CD4-positive, alpha-beta memory T cell (primary cell): ENCODE results near the gene NAP1L4. TPM values are rescaled to one million over a fixed set of nuclear protein-coding genes. Genes with fewer than 3 reads are reported as not detected.

ENCODE experiments used
- CTCF ChIA-PET: fragments of 350-600 bp; sonication (Branson Sonifier 250); formaldehyde crosslinking; loops from one replicate; lab custom pipeline; 2021; ENCODE audit warnings: inconsistent platforms; ENCODE audit not compliant: partially characterized antibody; lab: Charles Lee
- POLR2A ChIA-PET: fragments of 350-600 bp; sonication (Branson Sonifier 250); formaldehyde crosslinking; loops from one replicate; lab custom pipeline; 2021; ENCODE audit not compliant: partially characterized antibody; lab: Charles Lee
- DNase-seq, 5 donors: peaks; one replicate each; pipeline versions ENCODE4 v3.0.0 to v3.0.0-alpha.2; 2020 to 2022; ENCODE audit warnings: mixed read lengths in 1 of 5
- H3K27ac ChIP-seq: one replicate; pipeline ENCODE4 v1.7.0; 2013; ENCODE audit warnings: low read depth, low read length
- H3K27me3 ChIP-seq: 2 replicates; pipeline ENCODE4 v1.7.0; 2013; ENCODE audit warnings: mild to moderate bottlenecking, low read length, moderate library complexity; ENCODE audit not compliant: insufficient read depth
- H3K36me3 ChIP-seq: 2 replicates; pipeline ENCODE4 v1.7.0; 2013; ENCODE audit warnings: mild to moderate bottlenecking, low read length, moderate library complexity; ENCODE audit not compliant: insufficient read depth
- H3K4me1 ChIP-seq: 2 replicates; pipeline ENCODE4 v1.7.0; 2013; ENCODE audit warnings: mild to moderate bottlenecking, low read length, moderate library complexity; ENCODE audit not compliant: insufficient read depth
- H3K4me3 ChIP-seq, 2 donors: one replicate each; pipeline ENCODE4 v1.7.0; 2013; ENCODE audit warnings: low read length in 2 of 2, mild to moderate bottlenecking in 1 of 2
- H3K9me3 ChIP-seq, 2 donors: one replicate each; pipeline ENCODE4 v1.7.0; 2013; ENCODE audit warnings: low read length in 2 of 2, control low read depth in 1 of 2; ENCODE audit not compliant: control insufficient read depth in 1 of 2
- H3K27ac Mint-ChIP-seq, 7 donors: one replicate each; pipeline ENCODE4 v1.8.0; 2020 to 2021; ENCODE audit warnings: mixed read lengths in 7 of 7, mild to moderate bottlenecking in 6 of 7, inconsistent platforms in 3 of 7, moderate library complexity in 3 of 7
- H3K27me3 Mint-ChIP-seq, 2 donors: one replicate each; pipeline ENCODE4 v1.8.0; 2020 to 2021; ENCODE audit warnings: mixed read lengths in 2 of 2
- H3K36me3 Mint-ChIP-seq, 2 donors: one replicate each; pipeline ENCODE4 v1.8.0; 2020 to 2021; ENCODE audit warnings: mixed read lengths in 2 of 2, inconsistent platforms in 1 of 2, mild to moderate bottlenecking in 1 of 2
- H3K4me1 Mint-ChIP-seq, 4 donors: one replicate each; pipeline ENCODE4 v1.8.0; 2020 to 2021; ENCODE audit warnings: mixed read lengths in 4 of 4, mild to moderate bottlenecking in 1 of 4
- H3K4me3 Mint-ChIP-seq, 8 donors: one replicate each; pipeline ENCODE4 v1.8.0; 2020 to 2021; ENCODE audit warnings: mixed read lengths in 8 of 8, mild to moderate bottlenecking in 7 of 8, moderate library complexity in 6 of 8, inconsistent platforms in 3 of 8
- H3K9me3 Mint-ChIP-seq, 8 donors: one replicate each; pipeline ENCODE4 v1.8.0; 2020 to 2021; ENCODE audit warnings: mixed read lengths in 8 of 8, mild to moderate bottlenecking in 5 of 8, inconsistent platforms in 3 of 8, moderate library complexity in 1 of 8
- intact Hi-C: fragments of 100-400 bp; cut with micrococcal nuclease; formaldehyde crosslinking; loops from one replicate; pipeline ENCODE4 v1.15.1; 2023
- polyA plus RNA-seq, 2 donors: library from polyadenylated mRNA; unstranded; fragments of 300-500 nt; fragmentation: Illumina TruSeq; gene quantifications; one replicate each; pipeline ENCODE4 v1.2.3, GENCODE V29; 2021
- total RNA-seq, 2 experiments: library from RNA; stranded (reverse); gene quantifications; one replicate each; pipeline ENCODE4 v1.2.3, GENCODE V29; 2021

NAP1L4 gene
- total and polyA plus RNA-seq, 4 experiments from 2014 or later = 153 to 303 (median 230) TPM

GRCh38 chr11:3000032-3000961 is 8.2 kb upstream of the NAP1L4 start:
- Histone ChIP-seq H3K4me3 (no peak overlapping the region), H3K9me3 (no peaks in the 10 kb centered on the region), H3K27me3 (no peaks in the 10 kb centered on the region), H3K27ac (no peak overlapping the region), H3K4me1 (no peaks in the 10 kb centered on the region), H3K36me3 (peaks cover 50% of the 10 kb centered on the region)
- Mint-ChIP-seq H3K27me3 (no peaks in the 10 kb centered on the region), H3K36me3 (peaks cover 25 to 49% of the 10 kb centered on the region in 2 donors), H3K9me3 (no peaks in the 10 kb centered on the region), H3K4me3 (no peak overlapping the region), H3K4me1 (peaks cover 0 to 2% (median under 1%) of the 10 kb centered on the region in 4 donors), H3K27ac (peak overlapping the region in 1 of 7 donors; percentile 1)
- ChIA-PET CTCF (no interaction called here), POLR2A (interaction anchor here (1.6 to 1.8 kb wide), 2 partner anchors 11 to 14 kb away, joined by 7 to 8 read pairs; no protein-coding TSS in a partner anchor)
- intact Hi-C loops = no loop called here
- no peak for DNase-seq

GRCh38 chr11:2999464-2999998 is 7.4 kb upstream of the NAP1L4 start:
- intact Hi-C loops = no loop called here
- H3K4me1 ChIP-seq = no peaks in the 10 kb centered on the region
- Mint-ChIP-seq H3K9me3 (peaks cover 0 to 2% (median 0%) of the 10 kb centered on the region in 8 donors), H3K4me1 (peaks cover under 1 to 2% (median 2%) of the 10 kb centered on the region in 4 donors), H3K36me3 (peaks cover 25 to 46% of the 10 kb centered on the region in 2 donors), H3K4me3 (peak overlapping the region in 1 of 8 donors; percentile 8), H3K27ac (peak overlapping the region in 1 of 7 donors; percentile 3), H3K27me3 (no peaks in the 10 kb centered on the region)
- ChIA-PET CTCF (interaction anchor here (1.6 kb wide), 1 partner anchor 8 kb away, joined by 4 read pairs; no protein-coding TSS in a partner anchor), POLR2A (interaction anchor here (1.6 kb wide), 1 partner anchor 14 kb away, joined by 8 read pairs; no protein-coding TSS in a partner anchor)
- H3K27me3 ChIP-seq = no peaks in the 10 kb centered on the region
- DNase-seq = no peak
- H3K4me3 ChIP-seq = no peak overlapping the region
- H3K27ac ChIP-seq = no peak overlapping the region
- H3K9me3 ChIP-seq = no peaks in the 10 kb centered on the region
- peaks cover 44% of the 10 kb centered on the region for H3K36me3 ChIP-seq

GRCh38 chr11:2998073-2998850 is 6.1 kb upstream of the NAP1L4 start:
- H3K4me3 ChIP-seq = no peak overlapping the region
- Mint-ChIP-seq H3K4me3 (no peak overlapping the region), H3K4me1 (peaks cover 2 to 6% (median 3%) of the 10 kb centered on the region in 4 donors), H3K36me3 (peaks cover 19 to 34% of the 10 kb centered on the region in 2 donors), H3K27me3 (no peaks in the 10 kb centered on the region), H3K27ac (no peak overlapping the region), H3K9me3 (peaks cover 0 to 2% (median 0%) of the 10 kb centered on the region in 8 donors)
- CTCF ChIA-PET = interaction anchor here (0.6 to 1.6 kb wide), 3 partner anchors 9 to 23 kb away, joined by 3 to 5 read pairs (median 4); no protein-coding TSS in a partner anchor
- H3K36me3 ChIP-seq = peaks cover 32% of the 10 kb centered on the region
- no peaks in the 10 kb centered on the region for H3K27me3 ChIP-seq
- no peak for DNase-seq
- no peaks in the 10 kb centered on the region for H3K4me1 ChIP-seq
- POLR2A ChIA-PET = interaction anchor here (1.4 to 2.4 kb wide), 4 partner anchors 9 to 16 kb away, joined by 3 to 10 read pairs (median 8); no protein-coding TSS in a partner anchor
- H3K9me3 ChIP-seq = no peaks in the 10 kb centered on the region
- H3K27ac ChIP-seq = no peak overlapping the region
- intact Hi-C loops = no loop called here

- Mint-ChIP-seq H3K4me3 (no peak overlapping the region), H3K27me3 (no peaks in the 10 kb centered on the region), H3K36me3 (peaks cover 15 to 27% of the 10 kb centered on the region in 2 donors), H3K9me3 (peaks cover 0 to 2% (median 0%) of the 10 kb centered on the region in 8 donors), H3K27ac (no peak overlapping the region), H3K4me1 (peaks cover 0 to 11% (median 4%) of the 10 kb centered on the region in 4 donors)
- Histone ChIP-seq H3K27ac (no peak overlapping the region), H3K9me3 (no peaks in the 10 kb centered on the region), H3K4me3 (no peak overlapping the region), H3K4me1 (peaks cover 6% of the 10 kb centered on the region), H3K27me3 (no peaks in the 10 kb centered on the region), H3K36me3 (peaks cover 24% of the 10 kb centered on the region)
- no peak for DNase-seq
- CTCF ChIA-PET = interaction anchor here (1.1 kb wide), 1 partner anchor 22 kb away, joined by 5 read pairs; no protein-coding TSS in a partner anchor
- POLR2A ChIA-PET = interaction anchor here (0.6 to 2.4 kb wide), 4 partner anchors 8 to 206 kb away, joined by 3 to 10 read pairs (median 6); no protein-coding TSS in a partner anchor
- intact Hi-C loops = no loop called here
Observed at GRCh38 chr11:2997406-2997805, 5.3 kb upstream of the NAP1L4 start.

- H3K4me1 Mint-ChIP-seq = peaks cover 0 to 15% (median 4%) of the 10 kb centered on the region in 4 donors
- Histone ChIP-seq H3K36me3 (peaks cover 19% of the 10 kb centered on the region), H3K4me1 (peaks cover 6% of the 10 kb centered on the region), H3K27me3 (no peaks in the 10 kb centered on the region), H3K4me3 (no peak overlapping the region), H3K27ac (no peak overlapping the region), H3K9me3 (no peaks in the 10 kb centered on the region)
- peaks cover 0 to 2% of the 10 kb centered on the region in 2 donors for H3K27me3 Mint-ChIP-seq
- H3K36me3 Mint-ChIP-seq = peaks cover 14 to 25% of the 10 kb centered on the region in 2 donors
- no peak for DNase-seq
- ChIA-PET POLR2A (interaction anchor here (0.6 to 2.4 kb wide), 3 partner anchors 8 to 206 kb away, joined by 4 to 10 read pairs (median 7); no protein-coding TSS in a partner anchor), CTCF (interaction anchor here (1.1 to 1.3 kb wide), 2 partner anchors 19 to 22 kb away, joined by 4 to 5 read pairs; no protein-coding TSS in a partner anchor)
- intact Hi-C loops = no loop called here
- H3K9me3 Mint-ChIP-seq = peaks cover 0 to 2% (median 0%) of the 10 kb centered on the region in 8 donors
- peak overlapping the region in 1 of 7 donors; percentile 49 for H3K27ac Mint-ChIP-seq
- H3K4me3 Mint-ChIP-seq = no peak overlapping the region
Observed at GRCh38 chr11:2996976-2997375, 4.8 kb upstream of the NAP1L4 start.

- Histone ChIP-seq H3K4me3 (no peak overlapping the region), H3K9me3 (no peaks in the 10 kb centered on the region), H3K36me3 (peaks cover 10% of the 10 kb centered on the region), H3K27me3 (no peaks in the 10 kb centered on the region), H3K4me1 (peaks cover 6% of the 10 kb centered on the region), H3K27ac (no peak overlapping the region)
- Mint-ChIP-seq H3K9me3 (peaks cover 0 to 2% (median 0%) of the 10 kb centered on the region in 8 donors), H3K36me3 (peaks cover 6 to 23% of the 10 kb centered on the region in 2 donors), H3K4me1 (peaks cover 0 to 20% (median 4%) of the 10 kb centered on the region in 4 donors), H3K27me3 (peaks cover 0 to 2% of the 10 kb centered on the region in 2 donors), H3K27ac (peak overlapping the region in 1 of 7 donors; percentile 22), H3K4me3 (no peak overlapping the region)
- CTCF ChIA-PET = interaction anchor here (1.3 kb wide), 1 partner anchor 20 kb away, joined by 4 read pairs; no protein-coding TSS in a partner anchor
- DNase-seq = no peak
- POLR2A ChIA-PET = interaction anchor here (1.2 kb wide), 2 partner anchors 8 to 18 kb away, joined by 3 to 7 read pairs; no protein-coding TSS in a partner anchor
- intact Hi-C loops = no loop called here
Observed at GRCh38 chr11:2995893-2996554, 3.9 kb upstream of the NAP1L4 start.
